Stimulated activated CD4-positive, alpha-beta T cell treated with anti-CD3 and anti-CD28 coated beads, Interleukin-2, amount 100 ng/mL, for 4 hours (primary cell): ENCODE measurements around the gene CSTF1.
"Not testable (repeated sequence)": the region's sequence is repeated elsewhere in the genome, so short reads cannot be mapped to it uniquely, and the experiment has no call there.

Source experiments
- DNase-seq: peaks from one replicate; pipeline ENCODE4 v3.0.0-alpha.2; 2020; ENCODE audit warnings: low read depth

Gene CSTF1

GRCh38 chr20:56369179-56369578, 23.3 kb upstream of the CSTF1 start:
- DNase-seq, result no peak

GRCh38 chr20:56371977-56372376, 20.5 kb upstream of the CSTF1 start:
- DNase-seq, result no peak

DNA sequence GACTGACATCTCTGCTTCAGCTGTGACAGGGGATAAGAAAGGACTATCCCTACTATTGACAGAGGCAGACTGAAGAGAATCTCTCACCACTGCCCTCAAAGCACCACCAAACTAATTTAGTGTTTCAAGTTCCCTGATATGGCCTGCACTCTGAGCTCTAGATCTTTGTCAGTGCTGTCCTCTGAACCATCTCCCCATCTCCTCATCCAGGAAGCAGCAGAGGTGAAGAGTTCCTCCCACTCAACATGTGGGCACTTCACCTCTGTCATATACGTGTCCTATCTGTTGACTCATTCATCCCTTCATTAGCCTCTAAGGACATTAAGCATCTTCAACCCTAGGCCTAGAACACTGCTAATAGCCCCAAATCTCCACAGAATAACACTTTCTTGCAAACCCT, 19.6 kb upstream of the CSTF1 start:
- no peak for DNase-seq

DNA sequence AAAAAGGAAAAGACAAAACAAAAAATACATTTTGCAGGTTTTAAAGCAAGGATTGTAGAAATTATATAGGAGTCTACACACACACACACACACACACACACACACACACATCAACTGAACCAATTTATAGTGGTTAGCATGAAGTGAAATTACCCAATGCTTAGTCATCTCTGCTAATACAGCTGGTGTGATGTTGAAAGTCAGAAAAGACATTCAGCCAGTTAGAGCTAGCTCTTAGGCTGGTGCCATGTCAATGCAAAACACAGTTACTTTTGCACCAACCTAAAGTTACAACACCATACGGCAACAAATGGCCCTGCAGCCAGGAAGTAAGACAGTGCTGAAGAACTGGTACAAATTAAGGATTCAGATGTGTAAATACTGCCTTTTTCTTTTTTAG, 18.5 kb upstream of the CSTF1 start:
- no peak for DNase-seq

DNA sequence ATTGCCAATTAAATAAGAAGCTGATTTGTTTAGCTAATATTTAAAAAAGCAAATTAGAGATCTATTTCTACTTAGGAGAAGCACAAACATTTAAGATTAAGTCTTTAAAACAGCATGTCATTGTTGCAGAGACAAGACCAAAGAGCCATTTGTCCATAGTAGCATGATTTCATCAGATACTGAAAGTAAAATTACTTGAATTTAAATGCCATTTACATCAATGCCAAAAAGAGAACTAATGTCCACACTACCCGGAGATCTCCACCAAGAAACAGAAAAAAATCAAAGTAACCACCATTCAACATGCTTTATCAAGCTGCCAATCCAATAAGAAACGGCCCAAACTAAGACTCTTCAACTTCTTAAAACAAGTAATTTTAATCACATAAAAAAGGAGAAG, 16.1 kb upstream of the CSTF1 start:
- no peak for DNase-seq

DNA sequence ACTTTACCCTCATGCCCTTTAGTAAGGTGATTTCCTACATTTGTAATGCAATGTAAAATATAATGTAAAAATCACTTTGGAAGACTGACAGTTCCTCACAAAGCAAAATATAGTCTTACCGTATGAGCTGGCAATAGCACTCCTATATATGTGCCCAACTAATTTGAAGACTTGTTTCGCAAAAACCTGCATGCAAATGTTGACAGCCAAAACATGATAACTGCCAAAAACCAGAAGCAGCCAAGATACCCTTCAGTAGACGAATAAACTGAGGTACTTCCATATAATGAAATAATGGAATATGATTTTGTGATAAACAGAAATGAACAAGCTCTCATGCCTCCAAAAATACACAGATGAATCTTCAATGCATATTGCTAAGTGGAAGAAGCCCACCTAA, 14.1 kb upstream of the CSTF1 start:
- DNase-seq, result no peak

DNA sequence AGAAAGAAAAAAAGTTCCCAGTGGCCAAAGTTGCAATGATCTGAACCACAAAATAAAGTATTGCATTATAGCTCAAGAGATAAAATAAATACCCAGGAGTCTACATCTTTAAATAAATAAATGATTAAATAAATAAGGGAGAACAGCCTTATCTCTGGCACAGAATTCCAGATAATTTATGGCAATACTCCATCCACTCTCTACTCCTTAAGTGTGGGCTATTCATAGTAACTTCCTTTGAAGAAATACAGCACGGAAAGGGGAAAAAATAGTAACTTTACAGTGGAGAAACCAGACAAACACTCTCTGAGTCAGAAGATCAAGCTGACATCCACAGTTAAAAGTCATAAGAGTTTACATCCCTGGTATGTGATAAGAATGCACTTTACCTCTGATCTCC, 12.1 kb upstream of the CSTF1 start:
- no peak for DNase-seq

DNA sequence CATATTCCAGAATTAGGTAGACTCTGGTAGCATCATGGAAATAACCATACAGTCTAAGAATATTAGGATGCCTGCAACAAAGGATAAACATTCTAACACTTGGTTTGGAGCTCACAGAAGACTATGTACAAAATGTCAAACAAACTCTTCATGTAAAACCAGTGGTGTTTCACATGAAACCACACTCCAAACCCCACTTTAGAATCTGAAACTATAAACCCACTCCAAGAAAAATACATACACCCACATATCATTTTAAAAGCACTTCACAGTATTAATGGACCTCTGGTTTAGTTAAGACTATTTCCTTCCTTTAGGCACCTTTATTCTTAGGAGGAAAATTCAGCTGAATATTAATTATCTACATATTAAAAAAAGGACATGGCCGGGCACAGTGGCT, 10.9 kb upstream of the CSTF1 start:
- no peak for DNase-seq

- DNase-seq, result no peak
Observed at GRCh38 chr20:56382696-56383095, 9.7 kb upstream of the CSTF1 start.

GRCh38 chr20:56383334-56383733, 9.1 kb upstream of the CSTF1 start:
- no peak for DNase-seq

- no peak for DNase-seq
Observed at GRCh38 chr20:56385130-56385529, 7.3 kb upstream of the CSTF1 start.

DNA sequence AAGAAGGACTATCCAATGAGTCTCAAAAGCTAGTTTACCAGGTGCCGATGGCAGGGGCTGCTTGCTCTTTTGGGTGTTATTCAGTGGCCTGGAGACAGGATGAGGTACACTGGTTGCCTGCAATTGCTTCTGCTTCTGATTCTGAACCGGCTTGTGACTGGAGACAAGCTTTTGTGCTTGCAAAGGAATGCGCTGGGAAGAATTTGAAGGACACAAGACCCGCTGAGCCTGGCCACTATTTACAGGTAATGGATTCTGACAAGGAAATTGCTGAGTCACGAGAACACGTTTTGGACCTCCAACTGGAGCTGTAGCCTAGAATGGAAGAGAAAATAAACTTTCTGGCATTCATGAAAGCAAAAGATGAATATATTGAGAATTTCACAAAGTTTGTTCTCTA, 6.2 kb upstream of the CSTF1 start:
- DNase-seq, result no peak

GRCh38 chr20:56388882-56389281, 3.6 kb upstream of the CSTF1 start:
- no peak for DNase-seq

DNA sequence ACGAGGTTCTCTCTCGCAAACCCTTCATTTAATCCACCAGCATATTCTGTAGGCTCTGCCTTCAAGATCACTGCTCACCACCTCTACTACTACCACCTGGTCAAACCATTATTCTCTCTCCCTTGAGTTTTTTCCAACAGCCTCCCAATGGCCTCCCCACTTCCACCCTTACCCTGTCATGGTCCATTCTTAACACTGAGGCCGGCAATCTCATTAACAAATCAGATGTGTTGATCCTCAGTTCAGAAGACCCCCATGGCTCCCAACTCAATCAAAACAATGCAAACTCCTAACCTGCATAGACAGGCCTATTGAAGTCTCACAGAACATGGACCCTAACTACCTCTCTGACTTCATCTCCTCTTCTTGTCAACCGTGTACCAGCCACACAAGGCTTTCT, 2.6 kb upstream of the CSTF1 start:
- DNase-seq, result no peak

- DNase-seq, result not testable (repeated sequence)
Observed at GRCh38 chr20:56390396-56390795, 2.0 kb upstream of the CSTF1 start.

DNA sequence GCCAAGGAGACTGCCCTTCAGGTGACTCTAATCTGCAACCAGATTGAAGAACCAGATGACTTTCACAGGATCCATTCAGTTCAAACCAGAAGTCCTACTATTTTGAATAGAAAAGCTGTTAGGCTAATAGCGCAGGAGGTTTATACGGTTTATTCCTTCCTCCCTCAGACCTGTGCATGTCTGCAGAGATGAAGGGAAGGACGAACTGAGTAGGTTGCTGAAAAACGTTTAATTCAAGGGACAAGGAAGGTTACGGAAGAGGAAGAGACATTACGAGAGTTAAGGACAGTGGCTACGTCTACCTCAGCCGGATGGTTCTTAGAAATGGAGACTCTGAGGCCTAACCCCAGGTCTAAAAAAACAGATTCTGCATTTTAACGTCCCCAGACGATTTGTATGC, 1.4 kb upstream of the CSTF1 start:
- no peak for DNase-seq

GRCh38 chr20:56391596-56392131, 781 bp upstream of the CSTF1 start:
- DNase-seq, result no peak

DNA sequence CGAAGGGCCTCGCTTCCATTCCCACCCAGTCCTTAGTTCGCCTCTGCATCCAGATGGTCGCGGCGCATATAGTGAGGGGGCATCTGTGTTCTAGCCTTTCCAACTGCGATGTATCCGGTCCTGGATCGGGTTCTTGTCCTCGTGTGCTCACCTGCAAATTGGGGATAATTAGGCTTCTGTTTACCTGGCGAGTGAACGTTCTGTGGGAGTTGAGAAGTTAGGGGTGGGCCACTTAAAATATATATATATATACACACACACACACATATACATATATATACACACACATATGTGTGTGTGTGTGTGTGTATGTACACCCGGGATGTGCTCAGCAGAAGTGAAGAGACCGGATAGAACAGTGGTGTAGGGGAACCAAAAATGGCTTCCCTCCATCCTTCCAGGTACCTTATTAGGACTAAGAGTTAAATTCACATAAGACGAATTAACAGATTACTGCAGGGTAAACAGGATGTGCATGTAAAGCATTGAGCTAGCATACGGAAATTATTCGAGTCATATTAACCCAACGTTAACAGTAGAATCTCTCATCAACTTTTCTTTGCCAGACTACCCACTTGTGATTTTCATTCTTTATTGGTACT, 537 bp downstream of the CSTF1 start:
- DNase-seq, result no peak

DNA sequence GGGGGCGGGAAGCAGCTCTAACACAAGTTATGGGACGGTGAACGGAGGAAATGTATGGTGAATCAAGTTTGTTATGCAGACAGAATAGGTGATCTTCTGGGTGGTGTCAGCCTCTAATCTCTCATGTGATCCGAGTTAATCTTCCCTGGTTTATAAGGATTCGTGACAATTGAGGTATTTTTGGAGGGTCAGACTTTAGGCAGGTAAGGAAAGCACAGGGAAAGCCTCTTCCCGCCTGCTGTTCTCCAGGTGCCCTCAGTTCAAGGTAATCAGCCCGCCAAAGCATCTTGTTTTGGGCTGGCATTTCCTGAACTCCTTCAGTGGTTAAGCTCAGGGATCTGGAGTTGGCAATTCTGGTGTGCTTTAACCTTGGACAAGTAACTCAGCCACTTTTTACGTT, 1.2 kb downstream of the CSTF1 start:
- no peak for DNase-seq

GRCh38 chr20:56395166-56395565, 2.7 kb downstream of the CSTF1 start:
- DNase-seq, result no peak

DNA sequence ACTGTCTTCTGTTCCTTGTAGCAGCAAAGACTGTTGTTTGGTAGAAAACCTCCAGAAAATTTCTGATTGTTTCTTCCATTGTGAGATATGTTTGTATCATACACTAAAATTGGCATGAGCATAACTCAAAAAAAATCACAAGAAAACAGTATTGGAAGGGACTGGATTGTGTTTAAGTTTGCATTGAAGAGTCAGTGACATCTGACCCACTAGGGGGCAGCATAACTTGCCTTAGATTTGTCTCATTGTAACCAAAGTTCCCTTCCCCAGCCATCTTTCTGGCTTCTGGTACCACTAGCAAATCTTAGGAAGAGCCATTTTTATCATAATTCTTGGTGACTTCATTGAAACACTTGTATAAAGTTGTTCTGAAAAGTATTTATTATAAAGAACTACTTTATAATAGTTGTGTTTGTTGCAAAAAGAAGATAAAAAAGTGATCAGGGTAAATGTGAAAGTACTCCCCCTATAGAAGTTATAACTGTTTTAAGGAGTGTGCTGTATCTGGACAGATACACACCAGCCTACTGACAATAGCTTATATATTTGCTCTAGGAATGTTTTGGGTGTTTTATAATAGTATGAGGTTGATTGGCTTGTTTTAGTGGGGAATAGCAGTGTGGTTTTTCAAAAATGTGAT, 7.7 kb downstream of the CSTF1 start:
- DNase-seq, result peak; percentile 58

- DNase-seq, result no peak
Observed at GRCh38 chr20:56403465-56403864, 11.0 kb downstream of the CSTF1 start.

- DNase-seq, result not testable (repeated sequence)
Observed at GRCh38 chr20:56405356-56405755, 12.9 kb downstream of the CSTF1 start.

- no peak for DNase-seq
Observed at GRCh38 chr20:56406910-56407309, 14.5 kb downstream of the CSTF1 start.
